HL-60 (cell line): Measurements from ENCODE around the gene IGHMBP2.

Experiments used
- DNase-seq, 2 experiments: peaks; one replicate each; pipeline ENCODE4 v3.0.0-alpha.2; 2010 to 2020; ENCODE audit warnings: low read depth in 1 of 2, low spot score in 1 of 2
- H3K27ac ChIP-seq: fragments of 250-450 bp; sonication (Bioruptor Pico); replicated peaks from 2 replicates; pipeline ENCODE4 v1.5.1; 2020; ENCODE audit warnings: mild to moderate bottlenecking, moderate library complexity
- H3K27me3 ChIP-seq: fragments of 250-450 bp; sonication (Bioruptor Pico); 2 replicates; pipeline ENCODE4 v1.5.1; 2021; ENCODE audit warnings: mild to moderate bottlenecking, moderate library complexity; ENCODE audit not compliant: insufficient read depth, poor library complexity, severe bottlenecking
- H3K4me3 ChIP-seq: replicated peaks from 2 replicates; pipeline ENCODE4 v1.5.1; 2011; ENCODE audit warnings: mild to moderate bottlenecking, control low read depth, low read length; ENCODE audit not compliant: insufficient read depth
- GABPA ChIP-seq: IDR thresholded peaks from 2 replicates; pipeline ENCODE4 v1.6.1; 2012; ENCODE audit warnings: low read depth
- POLR2AphosphoS5 ChIP-seq: IDR thresholded peaks from 2 replicates; pipeline ENCODE4 v1.6.1; 2012; ENCODE audit warnings: low read depth
- SPI1 ChIP-seq: IDR thresholded peaks from 2 replicates; pipeline ENCODE4 v1.6.1; 2012; ENCODE audit warnings: low read depth, mild to moderate bottlenecking, borderline replicate concordance
- TF ChIP-seq, protein P1 (sequence below): IDR thresholded peaks from one replicate; pipeline ENCODE4 v1.5.1; 2011; ENCODE audit warnings: low read length, control low read depth, inconsistent platforms; ENCODE audit not compliant: insufficient read depth
- TF ChIP-seq, protein P2 (sequence below): IDR thresholded peaks from 2 replicates; pipeline ENCODE4 v1.6.1; 2012; ENCODE audit warnings: low read depth; ENCODE audit not compliant: insufficient replicate concordance

IGHMBP2 gene

DNA sequence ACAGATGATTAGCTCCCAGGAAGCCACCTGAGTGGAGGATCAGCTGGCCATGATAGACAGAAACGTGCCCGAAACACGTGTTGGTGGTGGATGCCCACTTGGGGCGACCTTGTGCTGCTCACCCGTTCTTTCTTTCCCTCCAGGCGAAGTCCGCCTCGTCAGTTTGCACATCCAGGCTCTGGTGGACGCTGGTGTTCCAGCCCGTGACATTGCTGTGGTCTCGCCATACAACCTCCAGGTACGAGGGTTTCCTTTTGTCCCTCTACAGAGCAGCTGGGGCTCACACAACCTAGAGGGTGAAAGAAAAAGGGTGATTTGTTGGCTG is 30.6 kb downstream of the IGHMBP2 start:
- H3K27ac ChIP-seq, result no peak overlapping the region
- H3K27me3 ChIP-seq, result no peaks in the 10 kb centered on the region
- DNase-seq, result no peak
- no peak overlapping the region for H3K4me3 ChIP-seq
- TF ChIP-seq, protein P1, sequence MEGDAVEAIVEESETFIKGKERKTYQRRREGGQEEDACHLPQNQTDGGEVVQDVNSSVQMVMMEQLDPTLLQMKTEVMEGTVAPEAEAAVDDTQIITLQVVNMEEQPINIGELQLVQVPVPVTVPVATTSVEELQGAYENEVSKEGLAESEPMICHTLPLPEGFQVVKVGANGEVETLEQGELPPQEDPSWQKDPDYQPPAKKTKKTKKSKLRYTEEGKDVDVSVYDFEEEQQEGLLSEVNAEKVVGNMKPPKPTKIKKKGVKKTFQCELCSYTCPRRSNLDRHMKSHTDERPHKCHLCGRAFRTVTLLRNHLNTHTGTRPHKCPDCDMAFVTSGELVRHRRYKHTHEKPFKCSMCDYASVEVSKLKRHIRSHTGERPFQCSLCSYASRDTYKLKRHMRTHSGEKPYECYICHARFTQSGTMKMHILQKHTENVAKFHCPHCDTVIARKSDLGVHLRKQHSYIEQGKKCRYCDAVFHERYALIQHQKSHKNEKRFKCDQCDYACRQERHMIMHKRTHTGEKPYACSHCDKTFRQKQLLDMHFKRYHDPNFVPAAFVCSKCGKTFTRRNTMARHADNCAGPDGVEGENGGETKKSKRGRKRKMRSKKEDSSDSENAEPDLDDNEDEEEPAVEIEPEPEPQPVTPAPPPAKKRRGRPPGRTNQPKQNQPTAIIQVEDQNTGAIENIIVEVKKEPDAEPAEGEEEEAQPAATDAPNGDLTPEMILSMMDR, result no peak
- no peak for TF ChIP-seq SPI1
- TF ChIP-seq POLR2AphosphoS5, result no peak
- TF ChIP-seq, protein P2, sequence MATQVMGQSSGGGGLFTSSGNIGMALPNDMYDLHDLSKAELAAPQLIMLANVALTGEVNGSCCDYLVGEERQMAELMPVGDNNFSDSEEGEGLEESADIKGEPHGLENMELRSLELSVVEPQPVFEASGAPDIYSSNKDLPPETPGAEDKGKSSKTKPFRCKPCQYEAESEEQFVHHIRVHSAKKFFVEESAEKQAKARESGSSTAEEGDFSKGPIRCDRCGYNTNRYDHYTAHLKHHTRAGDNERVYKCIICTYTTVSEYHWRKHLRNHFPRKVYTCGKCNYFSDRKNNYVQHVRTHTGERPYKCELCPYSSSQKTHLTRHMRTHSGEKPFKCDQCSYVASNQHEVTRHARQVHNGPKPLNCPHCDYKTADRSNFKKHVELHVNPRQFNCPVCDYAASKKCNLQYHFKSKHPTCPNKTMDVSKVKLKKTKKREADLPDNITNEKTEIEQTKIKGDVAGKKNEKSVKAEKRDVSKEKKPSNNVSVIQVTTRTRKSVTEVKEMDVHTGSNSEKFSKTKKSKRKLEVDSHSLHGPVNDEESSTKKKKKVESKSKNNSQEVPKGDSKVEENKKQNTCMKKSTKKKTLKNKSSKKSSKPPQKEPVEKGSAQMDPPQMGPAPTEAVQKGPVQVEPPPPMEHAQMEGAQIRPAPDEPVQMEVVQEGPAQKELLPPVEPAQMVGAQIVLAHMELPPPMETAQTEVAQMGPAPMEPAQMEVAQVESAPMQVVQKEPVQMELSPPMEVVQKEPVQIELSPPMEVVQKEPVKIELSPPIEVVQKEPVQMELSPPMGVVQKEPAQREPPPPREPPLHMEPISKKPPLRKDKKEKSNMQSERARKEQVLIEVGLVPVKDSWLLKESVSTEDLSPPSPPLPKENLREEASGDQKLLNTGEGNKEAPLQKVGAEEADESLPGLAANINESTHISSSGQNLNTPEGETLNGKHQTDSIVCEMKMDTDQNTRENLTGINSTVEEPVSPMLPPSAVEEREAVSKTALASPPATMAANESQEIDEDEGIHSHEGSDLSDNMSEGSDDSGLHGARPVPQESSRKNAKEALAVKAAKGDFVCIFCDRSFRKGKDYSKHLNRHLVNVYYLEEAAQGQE, result no peak
- TF ChIP-seq GABPA, result no peak

DNA sequence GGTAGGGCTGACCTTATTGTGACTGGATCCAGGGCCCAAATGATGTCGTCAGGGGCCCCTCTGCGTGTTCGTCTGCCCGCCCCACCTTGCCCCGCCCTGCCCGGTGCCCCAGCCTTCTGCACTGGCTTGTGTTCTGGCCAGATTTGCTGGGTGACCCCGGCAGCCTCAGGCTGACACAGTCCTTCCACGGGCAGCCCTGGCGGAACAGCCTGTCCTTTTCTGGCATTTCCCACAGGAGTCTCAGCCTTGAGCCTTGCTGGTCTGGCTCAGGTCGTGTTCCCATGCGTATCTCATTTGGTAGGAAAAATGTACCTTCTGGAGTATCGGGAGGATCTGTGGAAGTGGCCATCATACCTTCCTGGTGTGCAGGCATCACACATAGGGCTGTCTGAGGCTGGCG is 31.0 kb downstream of the IGHMBP2 start:
- Histone ChIP-seq H3K27ac (no peak overlapping the region), H3K4me3 (no peak overlapping the region), H3K27me3 (no peaks in the 10 kb centered on the region)
- DNase-seq, result no peak
- TF ChIP-seq, protein P2, result no peak
- no peak for TF ChIP-seq GABPA
- no peak for TF ChIP-seq SPI1
- TF ChIP-seq, protein P1, result no peak
- no peak for TF ChIP-seq POLR2AphosphoS5

DNA sequence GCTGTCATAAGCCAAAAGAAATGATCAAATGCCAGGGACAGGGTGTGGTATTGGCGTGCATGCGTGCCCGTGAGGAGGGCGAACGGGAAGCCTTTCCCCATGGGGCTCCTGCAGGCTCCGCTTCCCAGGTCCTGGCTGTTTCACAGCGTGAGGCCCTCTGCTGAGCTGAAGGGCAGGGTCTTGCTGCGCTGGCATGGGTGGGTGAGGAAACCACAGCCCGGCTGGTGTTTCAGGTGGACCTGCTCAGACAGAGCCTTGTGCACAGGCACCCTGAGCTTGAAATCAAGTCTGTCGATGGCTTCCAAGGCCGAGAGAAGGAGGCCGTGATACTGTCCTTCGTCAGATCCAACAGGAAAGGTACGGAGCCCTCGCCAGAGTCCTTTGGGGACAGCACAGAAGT is 31.4 kb downstream of the IGHMBP2 start:
- Histone ChIP-seq H3K27me3 (no peaks in the 10 kb centered on the region), H3K27ac (no peak overlapping the region), H3K4me3 (no peak overlapping the region)
- TF ChIP-seq, protein P1, result no peak
- TF ChIP-seq POLR2AphosphoS5 (no peak), SPI1 (no peak), GABPA (no peak)
- TF ChIP-seq, protein P2, result no peak
- no peak for DNase-seq
